Measurements from ENCODE around the gene PRSS2. TPM values are rescaled to one million over a fixed set of nuclear protein-coding genes. Genes with fewer than 3 reads are reported as not detected.

PRSS2 gene
- total RNA-seq, 1 experiment from 2014 or later: not detected

DNA sequence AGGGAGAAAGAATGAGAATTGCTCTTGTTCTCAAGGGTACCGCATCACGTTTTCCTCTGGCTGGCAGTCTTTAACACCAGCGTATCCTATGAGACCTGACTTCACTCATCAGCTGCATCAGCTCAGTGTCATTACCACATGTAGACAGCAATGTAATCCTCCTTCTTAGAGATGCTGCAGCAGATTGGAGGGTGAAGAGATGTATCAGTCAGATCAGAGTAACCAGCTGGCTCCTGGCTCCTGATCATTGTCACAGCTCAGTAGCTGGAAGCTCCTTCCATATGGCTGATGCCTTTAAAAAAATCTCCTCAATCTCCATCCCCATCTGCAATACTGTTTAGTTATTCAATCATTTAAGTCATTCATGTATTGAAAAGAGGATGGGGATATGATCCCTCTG is 44.4 kb downstream of the PRSS2 start:
- intact Hi-C loops (cut with micrococcal nuclease): no loop called here
- H3K36me3 Mint-ChIP-seq (ENCODE audit: insufficient read depth, unreplicated experiment): no peaks in the 10 kb centered on the region
- no peaks in the 10 kb centered on the region for H3K9me3 Mint-ChIP-seq (ENCODE audit: unreplicated experiment)
- no peak overlapping the region for H3K27ac Mint-ChIP-seq (ENCODE audit: low read depth, unreplicated experiment)
- H3K4me3 Mint-ChIP-seq (ENCODE audit: unreplicated experiment): no peak overlapping the region
- no peaks in the 10 kb centered on the region for H3K4me1 Mint-ChIP-seq (ENCODE audit: insufficient read depth, unreplicated experiment)
- TF ChIP-seq CTCF (IDR thresholded peaks at IDR 0.05; ENCODE audit: unreplicated experiment): no peak
- POLR2A ChIA-PET: no interaction called here
- CTCF ChIA-PET: interaction anchor here (0.6 to 7.1 kb wide), 7 partner anchors 33 to 281 kb away, joined by 3 to 61 read pairs (median 5); no protein-coding TSS in a partner anchor
- BruUV-seq (replicated peaks): no TSS peak
- no peak for DNase-seq (ENCODE audit: unreplicated experiment)
- peaks cover 90% of the 10 kb centered on the region for H3K27me3 Mint-ChIP-seq (ENCODE audit: insufficient read depth, unreplicated experiment)

- no peak overlapping the region for H3K4me3 Mint-ChIP-seq (ENCODE audit: unreplicated experiment)
- ChIA-PET CTCF (interaction anchor here (0.5 to 2.4 kb wide), 3 partner anchors 34 to 145 kb away, joined by 3 to 10 read pairs (median 4); partner anchors contain the start of gene KEL), POLR2A (interaction anchor here (0.8 kb wide), 1 partner anchor 10 kb away, joined by 3 read pairs; no protein-coding TSS in a partner anchor)
- H3K4me1 Mint-ChIP-seq (ENCODE audit: insufficient read depth, unreplicated experiment): no peaks in the 10 kb centered on the region
- BruUV-seq (replicated peaks): no TSS peak
- no peak overlapping the region for H3K27ac Mint-ChIP-seq (ENCODE audit: low read depth, unreplicated experiment)
- intact Hi-C loops (cut with micrococcal nuclease): no loop called here
- TF ChIP-seq CTCF (IDR thresholded peaks at IDR 0.05; ENCODE audit: unreplicated experiment): no peak
- H3K36me3 Mint-ChIP-seq (ENCODE audit: insufficient read depth, unreplicated experiment): no peaks in the 10 kb centered on the region
- no peak for DNase-seq (ENCODE audit: unreplicated experiment)
- peaks cover 7% of the 10 kb centered on the region for H3K9me3 Mint-ChIP-seq (ENCODE audit: unreplicated experiment)
- H3K27me3 Mint-ChIP-seq (ENCODE audit: insufficient read depth, unreplicated experiment): peaks cover 100% of the 10 kb centered on the region
Observed at GRCh38 chr7:142817506-142817905, 46.7 kb downstream of the PRSS2 start.

GRCh38 chr7:142819530-142819929 is 48.8 kb downstream of the PRSS2 start:
- Mint-ChIP-seq H3K9me3 (ENCODE audit: unreplicated experiment) (peaks cover 12% of the 10 kb centered on the region), H3K27me3 (ENCODE audit: insufficient read depth, unreplicated experiment) (peaks cover 100% of the 10 kb centered on the region), H3K4me3 (ENCODE audit: unreplicated experiment) (no peak overlapping the region), H3K4me1 (ENCODE audit: insufficient read depth, unreplicated experiment) (no peaks in the 10 kb centered on the region), H3K36me3 (ENCODE audit: insufficient read depth, unreplicated experiment) (no peaks in the 10 kb centered on the region), H3K27ac (ENCODE audit: low read depth, unreplicated experiment) (no peak overlapping the region)
- TF ChIP-seq CTCF (IDR thresholded peaks at IDR 0.05; ENCODE audit: unreplicated experiment): no peak
- CTCF ChIA-PET: interaction anchor here (0.7 to 2.1 kb wide), 3 partner anchors 9 to 251 kb away, joined by 3 to 12 read pairs (median 5); no protein-coding TSS in a partner anchor
- no peak for DNase-seq (ENCODE audit: unreplicated experiment)
- no TSS peak for BruUV-seq (replicated peaks)
- intact Hi-C loops (cut with micrococcal nuclease): no loop called here
- POLR2A ChIA-PET: interaction anchor here (1.4 kb wide), 1 partner anchor 15 kb away, joined by 3 read pairs; no protein-coding TSS in a partner anchor

DNA sequence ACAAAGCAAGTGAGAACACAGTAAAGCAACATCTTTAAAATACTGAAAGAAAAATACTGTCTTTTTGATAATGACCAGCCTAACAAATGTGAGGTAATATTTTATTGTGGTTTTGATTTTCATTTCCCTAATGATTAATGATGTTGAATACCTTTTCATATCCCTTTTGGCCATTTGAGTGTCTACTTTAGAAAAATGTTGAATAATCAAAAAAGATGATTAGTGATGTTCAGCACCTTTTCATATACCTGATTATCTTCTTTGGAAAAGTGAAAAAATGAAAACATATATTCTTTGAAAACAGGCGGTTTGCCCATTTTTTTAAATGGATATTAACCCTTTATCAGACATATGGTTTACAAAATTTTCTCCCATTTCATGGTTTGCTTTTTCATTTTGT is 51.9 kb downstream of the PRSS2 start:
- CTCF ChIA-PET: interaction anchor here (0.6 to 1.1 kb wide), 4 partner anchors 160 to 384 kb away, joined by 3 to 5 read pairs (median 3); no protein-coding TSS in a partner anchor

More for the DNA sequence above, 51.9 kb downstream of the PRSS2 start:
- POLR2A ChIA-PET: interaction anchor here (0.5 kb wide), 1 partner anchor 10 kb away, joined by 3 read pairs; no protein-coding TSS in a partner anchor
- no peak for TF ChIP-seq CTCF (IDR thresholded peaks at IDR 0.05; ENCODE audit: unreplicated experiment)
- Mint-ChIP-seq H3K27me3 (ENCODE audit: insufficient read depth, unreplicated experiment) (peaks cover 86% of the 10 kb centered on the region), H3K36me3 (ENCODE audit: insufficient read depth, unreplicated experiment) (no peaks in the 10 kb centered on the region), H3K27ac (ENCODE audit: low read depth, unreplicated experiment) (no peak overlapping the region), H3K4me3 (ENCODE audit: unreplicated experiment) (no peak overlapping the region), H3K4me1 (ENCODE audit: insufficient read depth, unreplicated experiment) (no peaks in the 10 kb centered on the region), H3K9me3 (ENCODE audit: unreplicated experiment) (peaks cover 12% of the 10 kb centered on the region)
- BruUV-seq (replicated peaks): no TSS peak
- intact Hi-C loops (cut with micrococcal nuclease): no loop called here
- DNase-seq (ENCODE audit: unreplicated experiment): no peak

Other genes with a start within 250 kb of the PRSS2 start
- gene PRSS1, start 21.5 kb upstream of the PRSS2 start, total RNA-seq (2022): not detected in 2 replicates
- 0.79 and 1.4 TPM in 2 replicates for gene EPHB6, start 84.1 kb downstream of the PRSS2 start, total RNA-seq (2022)
- gene TRPV6, start 114.8 kb downstream of the PRSS2 start, total RNA-seq (2022): 0.30 and 0.44 TPM in 2 replicates
- gene TRPV5, start 162.8 kb downstream of the PRSS2 start, total RNA-seq (2022): not detected in 2 replicates
- not detected in 2 replicates for gene LLCFC1, start 168.5 kb downstream of the PRSS2 start, total RNA-seq (2022)
- gene KEL, start 191.4 kb downstream of the PRSS2 start, total RNA-seq (2022): not detected in 2 replicates

Data from MCF 10A (cell line).